GM12872 (cell line): Measurements from ENCODE around the gene ITGA4.

ENCODE experiments used
- CTCF ChIP-seq: IDR thresholded peaks from 3 replicates; pipeline ENCODE4 v1.5.1; 2011; ENCODE audit warnings: low read depth, mild to moderate bottlenecking, low read length, moderate library complexity; ENCODE audit not compliant: insufficient read depth

Gene ITGA4

GRCh38 chr2:181483876-181484275 lies 26.7 kb downstream of the ITGA4 start:
- TF ChIP-seq CTCF = no peak

GRCh38 chr2:181484851-181485637 lies 27.9 kb downstream of the ITGA4 start:
- no peak for TF ChIP-seq CTCF

GRCh38 chr2:181485638-181485946 lies 28.4 kb downstream of the ITGA4 start:
- TF ChIP-seq CTCF = no peak

GRCh38 chr2:181499231-181499630 lies 42.0 kb downstream of the ITGA4 start:
- no peak for TF ChIP-seq CTCF

- TF ChIP-seq CTCF = no peak
Measured at GRCh38 chr2:181500201-181500600, 43.0 kb downstream of the ITGA4 start.

- no peak for TF ChIP-seq CTCF
Measured at GRCh38 chr2:181515719-181516118, 58.5 kb downstream of the ITGA4 start.

GRCh38 chr2:181516992-181517391 lies 59.8 kb downstream of the ITGA4 start:
- no peak for TF ChIP-seq CTCF
